ENCODE data around the gene LIPT1. TPM values are rescaled to one million over a fixed set of nuclear protein-coding genes. Genes with fewer than 3 reads are reported as not detected.

The LIPT1 gene
- total and polyA plus RNA-seq, 2 of the 8 experiments (the other 6 are each of a cell fraction or from before 2014, with no cell fraction given), result 6.1 to 10.9 TPM

DNA sequence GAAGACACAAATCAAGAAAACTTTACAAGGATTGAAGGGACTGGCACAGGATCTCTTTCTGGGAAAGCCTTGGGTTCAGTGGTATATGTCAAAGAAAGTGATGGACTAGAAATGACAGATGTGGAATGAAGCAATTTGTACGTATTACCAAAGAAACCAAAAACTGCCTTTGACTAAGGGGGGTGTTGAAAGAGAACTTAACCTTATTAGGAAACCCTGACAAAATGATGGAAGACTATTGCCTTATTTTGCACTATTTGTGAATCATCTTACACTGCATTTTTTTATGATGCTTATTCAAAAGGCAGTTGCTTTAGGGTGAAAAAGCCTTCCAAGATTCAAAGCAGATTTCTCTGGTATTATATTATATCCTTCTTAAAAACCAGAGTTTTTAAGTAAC lies 4.1 kb upstream of the LIPT1 start:
- H3K79me2 ChIP-seq (ENCODE audit: control insufficient read depth in 1 of 2, insufficient read depth in 2 of 2, low read length in 2 of 2), result peaks cover 0 to 3% of the 10 kb centered on the region in 2 experiments; a peak in 2 of 4 replicates
- H3K23me2 ChIP-seq (ENCODE audit: low read depth, low read length), result peaks cover 11% of the 10 kb centered on the region
- H2BK15ac ChIP-seq (ENCODE audit: low read length), result no peak overlapping the region
- H2BK20ac ChIP-seq (ENCODE audit: low read length), result no peak overlapping the region
- H2AFZ ChIP-seq (ENCODE audit: low read length), result no peak overlapping the region
- H3K4me2 ChIP-seq (ENCODE audit: insufficient read depth in 1 of 2, low read depth in 2 of 2, low read length in 2 of 2), result no peak overlapping the region
- no peak overlapping the region for H3K4ac ChIP-seq (replicated peaks; ENCODE audit: insufficient read length, low read depth, low read length)
- H3K4me1 ChIP-seq (replicated peaks in 1 of 4; ENCODE audit: control insufficient read depth in 3 of 4, insufficient read depth in 4 of 4, low read length in 3 of 4), result peaks cover 0 to 6% (median 2%) of the 10 kb centered on the region in 4 experiments; a peak in 2 of 7 replicates
- H4K91ac ChIP-seq (replicated peaks; ENCODE audit: insufficient read length, low read length), result no peak overlapping the region
- no peak overlapping the region for H4K5ac ChIP-seq (ENCODE audit: insufficient read length, low read depth, low read length)
- no peak overlapping the region for H3K27ac ChIP-seq (ENCODE audit: low read depth, low read length)
- H2BK5ac ChIP-seq (ENCODE audit: low read depth, low read length), result no peak overlapping the region
- no peaks in the 10 kb centered on the region for H4K20me1 ChIP-seq (replicated peaks in 1 of 2; ENCODE audit: control insufficient read depth in 1 of 2, insufficient read depth in 2 of 2, low read length in 2 of 2)
- H4K8ac ChIP-seq (ENCODE audit: extremely low read depth, insufficient read depth, low read length), result no peak overlapping the region
- no peak for DNase-seq (ENCODE audit: low read depth in 1 of 2, low spot score in 2 of 2)
- no peak overlapping the region for H2AK5ac ChIP-seq (ENCODE audit: low read depth, low read length)
- H3K4me3 ChIP-seq (ENCODE audit: extremely low read depth in 1 of 4, insufficient read depth in 2 of 4, low read depth in 3 of 4, low read length in 4 of 4), result no peak overlapping the region
- no peak overlapping the region for H3K56ac ChIP-seq (replicated peaks; ENCODE audit: insufficient read length, low read depth, low read length)
- ChIA-PET CTCF (ENCODE audit: partially characterized antibody) (no interaction called here), POLR2A (ENCODE audit: partially characterized antibody) (interaction anchor here (1.2 to 7.7 kb wide), 2 partner anchors 8 to 29 kb away, joined by 3 to 45 read pairs; partner anchors contain the start of gene C2orf15)
- H3K23ac ChIP-seq (ENCODE audit: insufficient read length), result no peak overlapping the region
- H2BK12ac ChIP-seq (ENCODE audit: low read depth, low read length), result no peak overlapping the region
- H3K79me1 ChIP-seq (ENCODE audit: low read depth, low read length), result no peaks in the 10 kb centered on the region
- no peak for FAIRE-seq
- 94% methylated on average over 1 of the region's 1 CpG; no CpG with 5 or more reads in 1 of the 2 experiments for WGBS, 2 experiments (ENCODE audit: extremely low coverage in 1 of 2, insufficient coverage in 1 of 2, insufficient read length in 1 of 2, insufficient replicate concordance in 2 of 2, low coverage in 1 of 2, low lambda C conversion rate in 2 of 2, missing lambda C conversion rate in 1 of 2)
- H3K36me3 ChIP-seq (ENCODE audit: control insufficient read depth in 2 of 4, insufficient read depth in 4 of 4, low read length in 3 of 4), result peaks cover 0 to 3% (median 0%) of the 10 kb centered on the region in 4 experiments; a peak in 1 of 8 replicates
- no peak for TF ChIP-seq EGR1 (IDR thresholded peaks at IDR 0.05; ENCODE audit: borderline replicate concordance, low read depth, low read length)
- TF ChIP-seq, protein P1, sequence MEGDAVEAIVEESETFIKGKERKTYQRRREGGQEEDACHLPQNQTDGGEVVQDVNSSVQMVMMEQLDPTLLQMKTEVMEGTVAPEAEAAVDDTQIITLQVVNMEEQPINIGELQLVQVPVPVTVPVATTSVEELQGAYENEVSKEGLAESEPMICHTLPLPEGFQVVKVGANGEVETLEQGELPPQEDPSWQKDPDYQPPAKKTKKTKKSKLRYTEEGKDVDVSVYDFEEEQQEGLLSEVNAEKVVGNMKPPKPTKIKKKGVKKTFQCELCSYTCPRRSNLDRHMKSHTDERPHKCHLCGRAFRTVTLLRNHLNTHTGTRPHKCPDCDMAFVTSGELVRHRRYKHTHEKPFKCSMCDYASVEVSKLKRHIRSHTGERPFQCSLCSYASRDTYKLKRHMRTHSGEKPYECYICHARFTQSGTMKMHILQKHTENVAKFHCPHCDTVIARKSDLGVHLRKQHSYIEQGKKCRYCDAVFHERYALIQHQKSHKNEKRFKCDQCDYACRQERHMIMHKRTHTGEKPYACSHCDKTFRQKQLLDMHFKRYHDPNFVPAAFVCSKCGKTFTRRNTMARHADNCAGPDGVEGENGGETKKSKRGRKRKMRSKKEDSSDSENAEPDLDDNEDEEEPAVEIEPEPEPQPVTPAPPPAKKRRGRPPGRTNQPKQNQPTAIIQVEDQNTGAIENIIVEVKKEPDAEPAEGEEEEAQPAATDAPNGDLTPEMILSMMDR (IDR thresholded peaks at IDR 0.05; ENCODE audit: control extremely low read depth in 1 of 3, insufficient read depth in 1 of 3, low read depth in 1 of 3, low read length in 3 of 3), result no peak
- no peak for TF ChIP-seq HDAC2 (IDR thresholded peaks at IDR 0.05; ENCODE audit: borderline replicate concordance in 1 of 2, low read depth in 2 of 2, low read length in 2 of 2)
- H3K9ac ChIP-seq (replicated peaks in 1 of 4; ENCODE audit: extremely low read depth in 1 of 4, low read depth in 3 of 4, low read length in 3 of 4), result no peak overlapping the region
- H3K14ac ChIP-seq (ENCODE audit: insufficient read length), result no peak overlapping the region
- no peak overlapping the region for H2BK120ac ChIP-seq (replicated peaks; ENCODE audit: low read depth, low read length)
- H3K18ac ChIP-seq (ENCODE audit: extremely low read depth, low read length), result no peak overlapping the region
- no peaks in the 10 kb centered on the region for H3K9me3 ChIP-seq (ENCODE audit: insufficient read depth in 2 of 2, low read depth in 1 of 2, low read length in 1 of 2)
- no peaks in the 10 kb centered on the region for H3K27me3 ChIP-seq (replicated peaks in 1 of 4; ENCODE audit: control insufficient read depth in 3 of 4, extremely low read depth in 1 of 4, insufficient read depth in 3 of 4, low read length in 3 of 4)
